Activated T-cell treated with anti-CD3 and anti-CD28 coated beads for 4 hours (primary cell): ENCODE results near the gene FNDC10.
"Not testable (repeated sequence)": the region's sequence is repeated elsewhere in the genome, so short reads cannot be mapped to it uniquely, and the experiment has no call there.

Experiments used
- DNase-seq: peaks from one replicate; pipeline ENCODE4 v3.0.0-alpha.2; 2020

Gene FNDC10

GRCh38 chr1:1598720-1599029, 1.3 kb downstream of the FNDC10 start:
- no peak for DNase-seq

- DNase-seq, result no peak
Observed at GRCh38 chr1:1598051-1598719, 1.8 kb downstream of the FNDC10 start.

- no peak for DNase-seq
Observed at GRCh38 chr1:1597275-1597930, 2.5 kb downstream of the FNDC10 start.

- DNase-seq, result no peak
Observed at GRCh38 chr1:1596493-1597274, 3.3 kb downstream of the FNDC10 start.

GRCh38 chr1:1595341-1595740, 4.6 kb downstream of the FNDC10 start:
- not testable (repeated sequence) for DNase-seq

GRCh38 chr1:1594602-1595260, 5.2 kb downstream of the FNDC10 start:
- no peak for DNase-seq

GRCh38 chr1:1593834-1594601, 5.9 kb downstream of the FNDC10 start:
- DNase-seq, result no peak

GRCh38 chr1:1591452-1591851, 8.5 kb downstream of the FNDC10 start:
- DNase-seq, result no peak

GRCh38 chr1:1583347-1584010, 16.5 kb downstream of the FNDC10 start:
- no peak for DNase-seq

GRCh38 chr1:1582585-1583346, 17.2 kb downstream of the FNDC10 start:
- no peak for DNase-seq

GRCh38 chr1:1578371-1578940, 21.5 kb downstream of the FNDC10 start:
- no peak for DNase-seq

- no peak for DNase-seq
Observed at GRCh38 chr1:1577367-1578011, 22.4 kb downstream of the FNDC10 start.

- peak; percentile 90 for DNase-seq
Observed at GRCh38 chr1:1574721-1575537, 25.0 kb downstream of the FNDC10 start, which contains the start of gene SSU72. SSU72 (minus strand) TSS chr1:1574863; CDS start chr1:1574557, 306 bp downstream.

GRCh38 chr1:1573843-1574720, 25.9 kb downstream of the FNDC10 start:
- peak; percentile 48 for DNase-seq

GRCh38 chr1:1569341-1569740, 30.6 kb downstream of the FNDC10 start:
- DNase-seq, result no peak

GRCh38 chr1:1567891-1568291, 32.0 kb downstream of the FNDC10 start:
- no peak for DNase-seq

- DNase-seq, result no peak
Observed at GRCh38 chr1:1567152-1567875, 32.6 kb downstream of the FNDC10 start.

- no peak for DNase-seq
Observed at GRCh38 chr1:1565340-1565739, 34.6 kb downstream of the FNDC10 start.
